HCT116 (cell line): Measurements from ENCODE around the gene FSHR. TPM values are rescaled to one million over a fixed set of nuclear protein-coding genes. Genes with fewer than 3 reads are reported as not detected.

Source experiments
- ATAC-seq: fragments of 200-7000 bp; cut with Tn5 transposase; 2 replicates; pipeline ENCODE4 v1.9.1; 2020; ENCODE audit warnings: mild to moderate bottlenecking, moderate library complexity
- BruUV-seq: library from RNA; stranded (reverse); fragments of 400-500 nt; replicated peaks from 2 replicates; lab custom pipeline; 2021; lab: Mats Ljungman, UMichigan
- CTCF ChIA-PET: fragments of 300-600 bp; sonication (Branson Sonifier 250); formaldehyde crosslinking; loops from one replicate; lab custom pipeline; 2021; ENCODE audit warnings: antibody characterized with exemption; lab: Charles Lee
- POLR2A ChIA-PET: fragments of 300-600, 350-600 bp; sonication (Branson Sonifier 250); formaldehyde crosslinking; loops from one replicate; lab custom pipeline; 2021; ENCODE audit warnings: antibody characterized with exemption; lab: Charles Lee
- RAD21 ChIA-PET, 2 experiments: fragments of 300-600 bp; sonication (Branson Sonifier 250); formaldehyde crosslinking; loops; one replicate each; lab custom pipeline; 2023; ENCODE audit warnings: low total read pairs in 2 of 2; ENCODE audit not compliant: uncharacterized antibody in 2 of 2, unreplicated experiment in 2 of 2, low non-redundant PET in 1 of 2; lab: Charles Lee
- DNase-seq: peaks from one replicate; pipeline ENCODE4 v3.0.0-alpha.2; 2010; ENCODE audit warnings: low read depth, low spot score
- H2AFZ ChIP-seq: fragments of 200-600 bp; shearing (Covaris generic), sonication (generic); 2 replicates; pipeline ENCODE4 v1.6.1; 2017; ENCODE audit warnings: low read depth, mixed run types, mixed read lengths, antibody characterized with exemption, low read length; ENCODE audit not compliant: poor library complexity, severe bottlenecking
- H3K27ac ChIP-seq: 2 replicates; pipeline ENCODE4 v1.5.1; 2012; ENCODE audit warnings: low read depth, low read length
- H3K27me3 ChIP-seq: fragments of 200-600 bp; sonication (generic); 2 replicates; pipeline ENCODE4 v1.6.1; 2016; ENCODE audit warnings: mixed run types, low read length, mixed read lengths; ENCODE audit not compliant: insufficient read depth
- H3K36me3 ChIP-seq, 2 experiments: fragments of 200-500 bp in 1 of 2; fragments of 200-600 bp in 1 of 2; sonication (Bioruptor generic) in 1 of 2; sonication (generic) in 1 of 2; 2 replicates each; pipeline versions ENCODE4 v1.5.1 to v1.6.1; 2014 to 2016; ENCODE audit warnings: low read length in 2 of 2, inconsistent platforms in 1 of 2, mixed read lengths in 1 of 2, mixed run types in 1 of 2; ENCODE audit not compliant: insufficient read depth in 2 of 2, control insufficient read depth in 1 of 2
- H3K4me1 ChIP-seq, 2 experiments: fragments of 200-600 bp in 1 of 2; sonication (generic) in 1 of 2; 2 replicates each; pipeline versions ENCODE4 v1.5.1 to v1.6.1; 2012 to 2017; ENCODE audit warnings: low read length in 2 of 2, inconsistent platforms in 1 of 2, mild to moderate bottlenecking in 1 of 2, mixed read lengths in 1 of 2, mixed run types in 1 of 2, moderate library complexity in 1 of 2; ENCODE audit not compliant: insufficient read depth in 2 of 2, control insufficient read depth in 1 of 2
- H3K4me2 ChIP-seq: fragments of 200-600 bp; sonication (generic); 2 replicates; pipeline ENCODE4 v1.6.1; 2017; ENCODE audit warnings: mixed run types, low read length, mixed read lengths
- H3K4me3 ChIP-seq, 2 experiments: fragments of 200-600 bp in 1 of 2; sonication (generic) in 1 of 2; replicated peaks in 1 of 2; 2 replicates each; pipeline ENCODE4 v1.5.1; 2011 to 2016; ENCODE audit warnings: low read length in 2 of 2, control low read depth in 1 of 2, low read depth in 1 of 2, mild to moderate bottlenecking in 1 of 2, mixed read lengths in 1 of 2, mixed run types in 1 of 2
- H3K79me2 ChIP-seq: fragments of 200-600 bp; sonication (generic); 2 replicates; pipeline ENCODE4 v1.6.1; 2017; ENCODE audit warnings: mild to moderate bottlenecking, mixed run types, low read length, moderate library complexity, mixed read lengths; ENCODE audit not compliant: insufficient read depth
- H3K9ac ChIP-seq: fragments of 200-600 bp; sonication (generic); 2 replicates; pipeline ENCODE4 v1.6.1; 2016; ENCODE audit warnings: low read length, mixed read lengths
- H3K9me2 ChIP-seq: fragments of 200-600 bp; sonication (generic), shearing (Covaris generic); 2 replicates; pipeline ENCODE4 v1.6.1; 2017; ENCODE audit warnings: mixed run types, mild to moderate bottlenecking, moderate library complexity; ENCODE audit not compliant: insufficient read depth
- H3K9me3 ChIP-seq, 2 experiments: fragments of 200-500 bp in 1 of 2; fragments of 200-600 bp in 1 of 2; sonication (Bioruptor generic) in 1 of 2; sonication (generic) in 1 of 2; 2 replicates each; pipeline ENCODE4 v1.6.1; 2014 to 2017; ENCODE audit warnings: low read length in 2 of 2, mixed read lengths in 2 of 2, inconsistent platforms in 1 of 2, low read depth in 1 of 2, mild to moderate bottlenecking in 1 of 2, mixed run types in 1 of 2, moderate library complexity in 1 of 2; ENCODE audit not compliant: control insufficient read depth in 1 of 2, insufficient read depth in 1 of 2
- H4K20me1 ChIP-seq: fragments of 200-600 bp; sonication (generic), shearing (Covaris generic); 2 replicates; pipeline ENCODE4 v1.6.1; 2017; ENCODE audit warnings: mixed run types, mild to moderate bottlenecking, moderate library complexity; ENCODE audit not compliant: insufficient read depth
- ATF3 ChIP-seq: IDR thresholded peaks from 2 replicates; pipeline ENCODE4 v1.6.1; 2012
- CBX3 ChIP-seq: IDR thresholded peaks from 2 replicates; pipeline ENCODE4 v1.6.1; 2012; ENCODE audit warnings: low read depth
- CEBPB ChIP-seq: IDR thresholded peaks from 2 replicates; pipeline ENCODE4 v1.6.1; 2012; ENCODE audit warnings: low read depth
- EGR1 ChIP-seq: IDR thresholded peaks from 2 replicates; pipeline ENCODE4 v1.6.1; 2012; ENCODE audit warnings: low read depth
- EZH2 ChIP-seq: fragments of 200-600 bp; sonication (generic); IDR thresholded peaks from 2 replicates; pipeline ENCODE4 v1.6.1; 2017; ENCODE audit warnings: antibody characterized with exemption, mixed run types
- EZH2phosphoT487 ChIP-seq: fragments of 200-600 bp; IDR thresholded peaks from 2 replicates; pipeline ENCODE4 v1.6.1; 2018; ENCODE audit warnings: antibody characterized with exemption, borderline replicate concordance
- FOSL1 ChIP-seq: IDR thresholded peaks from 2 replicates; pipeline ENCODE4 v1.6.1; 2012; ENCODE audit warnings: low read depth
- JUND ChIP-seq: IDR thresholded peaks from 2 replicates; pipeline ENCODE4 v1.6.1; 2012
- TCF7L2 ChIP-seq: IDR thresholded peaks from 2 replicates; pipeline ENCODE4 v1.7.0; 2011; ENCODE audit warnings: borderline replicate concordance, inconsistent platforms; ENCODE audit not compliant: insufficient read depth, insufficient read length; ENCODE audit errors: extremely low read depth
- YY1 ChIP-seq: IDR thresholded peaks from 2 replicates; pipeline ENCODE4 v1.6.1; 2011; ENCODE audit warnings: low read length, low read depth, moderate library complexity, mild to moderate bottlenecking; ENCODE audit not compliant: insufficient replicate concordance; ENCODE audit errors: extremely low read depth
- ZNF274 ChIP-seq: fragments of 200-500 bp; sonication (Bioruptor generic); IDR thresholded peaks from 2 replicates; pipeline ENCODE4 v1.6.1; 2014; ENCODE audit warnings: mild to moderate bottlenecking, low read depth, low read length, inconsistent platforms
- intact Hi-C: fragments of 100-400 bp; cut with micrococcal nuclease; formaldehyde crosslinking; loops from 2 replicates; pipeline ENCODE4 v1.10.0; 2022
- total RNA-seq: library from RNA; stranded (reverse); gene quantifications from one replicate; pipeline ENCODE4 v1.2.1, GENCODE V29; 2021; ENCODE audit not compliant: unreplicated experiment
- TF ChIP-seq, protein P1 (sequence below): IDR thresholded peaks from 2 replicates; pipeline ENCODE4 v1.6.1; 2012; ENCODE audit warnings: low read depth
- TF ChIP-seq, protein P2 (sequence below): IDR thresholded peaks from 2 replicates; pipeline ENCODE4 v1.6.1; 2011; ENCODE audit warnings: mild to moderate bottlenecking, low read length, moderate library complexity; ENCODE audit not compliant: insufficient replicate concordance; ENCODE audit errors: extremely low read depth

Gene FSHR
- total RNA-seq, 1 experiment from 2014 or later: not detected

- Histone ChIP-seq H3K9ac (no peak overlapping the region), H3K9me3 (no peaks in the 10 kb centered on the region), H4K20me1 (no peaks in the 10 kb centered on the region), H3K27me3 (peaks cover 3% of the 10 kb centered on the region; the same call in 1 of the 2 replicates), H3K79me2 (no peaks in the 10 kb centered on the region), H3K4me3 (no peak overlapping the region), H3K27ac (no peak overlapping the region), H2AFZ (no peak overlapping the region), H3K9me2 (no peaks in the 10 kb centered on the region), H3K4me2 (no peak overlapping the region), H3K4me1 (no peaks in the 10 kb centered on the region), H3K36me3 (no peaks in the 10 kb centered on the region)
- intact Hi-C loops: no loop called here
- POLR2A ChIA-PET: no interaction called here
- CTCF ChIA-PET: no interaction called here
- no peak for ATAC-seq
- TF ChIP-seq CBX3 (no peak), EZH2 (no peak), ATF3 (no peak)
- TF ChIP-seq, protein P1, sequence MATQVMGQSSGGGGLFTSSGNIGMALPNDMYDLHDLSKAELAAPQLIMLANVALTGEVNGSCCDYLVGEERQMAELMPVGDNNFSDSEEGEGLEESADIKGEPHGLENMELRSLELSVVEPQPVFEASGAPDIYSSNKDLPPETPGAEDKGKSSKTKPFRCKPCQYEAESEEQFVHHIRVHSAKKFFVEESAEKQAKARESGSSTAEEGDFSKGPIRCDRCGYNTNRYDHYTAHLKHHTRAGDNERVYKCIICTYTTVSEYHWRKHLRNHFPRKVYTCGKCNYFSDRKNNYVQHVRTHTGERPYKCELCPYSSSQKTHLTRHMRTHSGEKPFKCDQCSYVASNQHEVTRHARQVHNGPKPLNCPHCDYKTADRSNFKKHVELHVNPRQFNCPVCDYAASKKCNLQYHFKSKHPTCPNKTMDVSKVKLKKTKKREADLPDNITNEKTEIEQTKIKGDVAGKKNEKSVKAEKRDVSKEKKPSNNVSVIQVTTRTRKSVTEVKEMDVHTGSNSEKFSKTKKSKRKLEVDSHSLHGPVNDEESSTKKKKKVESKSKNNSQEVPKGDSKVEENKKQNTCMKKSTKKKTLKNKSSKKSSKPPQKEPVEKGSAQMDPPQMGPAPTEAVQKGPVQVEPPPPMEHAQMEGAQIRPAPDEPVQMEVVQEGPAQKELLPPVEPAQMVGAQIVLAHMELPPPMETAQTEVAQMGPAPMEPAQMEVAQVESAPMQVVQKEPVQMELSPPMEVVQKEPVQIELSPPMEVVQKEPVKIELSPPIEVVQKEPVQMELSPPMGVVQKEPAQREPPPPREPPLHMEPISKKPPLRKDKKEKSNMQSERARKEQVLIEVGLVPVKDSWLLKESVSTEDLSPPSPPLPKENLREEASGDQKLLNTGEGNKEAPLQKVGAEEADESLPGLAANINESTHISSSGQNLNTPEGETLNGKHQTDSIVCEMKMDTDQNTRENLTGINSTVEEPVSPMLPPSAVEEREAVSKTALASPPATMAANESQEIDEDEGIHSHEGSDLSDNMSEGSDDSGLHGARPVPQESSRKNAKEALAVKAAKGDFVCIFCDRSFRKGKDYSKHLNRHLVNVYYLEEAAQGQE: no peak
- BruUV-seq: no TSS peak
- RAD21 ChIA-PET: no interaction called here
- DNase-seq: no peak
These were observed 200.0 kb downstream of the FSHR start for GRCh38 chr2:48954311-48954710.

- POLR2A ChIA-PET: no interaction called here
- intact Hi-C loops: no loop called here
These were observed 201.7 kb downstream of the FSHR start for GRCh38 chr2:48952614-48953013.

More at GRCh38 chr2:48952614-48953013, 201.7 kb downstream of the FSHR start:
- no peak for ATAC-seq
- H3K4me1 ChIP-seq: no peaks in the 10 kb centered on the region
- CTCF ChIA-PET: no interaction called here
- H2AFZ ChIP-seq: no peak overlapping the region
- no peaks in the 10 kb centered on the region for H3K9me3 ChIP-seq
- 0 out of 2 replicates have a peak, but pooled peaks cover 6% of the 10 kb centered on the region for H3K27me3 ChIP-seq
- no peak for TF ChIP-seq FOSL1
- no peak for TF ChIP-seq CEBPB
- TF ChIP-seq, protein P2, sequence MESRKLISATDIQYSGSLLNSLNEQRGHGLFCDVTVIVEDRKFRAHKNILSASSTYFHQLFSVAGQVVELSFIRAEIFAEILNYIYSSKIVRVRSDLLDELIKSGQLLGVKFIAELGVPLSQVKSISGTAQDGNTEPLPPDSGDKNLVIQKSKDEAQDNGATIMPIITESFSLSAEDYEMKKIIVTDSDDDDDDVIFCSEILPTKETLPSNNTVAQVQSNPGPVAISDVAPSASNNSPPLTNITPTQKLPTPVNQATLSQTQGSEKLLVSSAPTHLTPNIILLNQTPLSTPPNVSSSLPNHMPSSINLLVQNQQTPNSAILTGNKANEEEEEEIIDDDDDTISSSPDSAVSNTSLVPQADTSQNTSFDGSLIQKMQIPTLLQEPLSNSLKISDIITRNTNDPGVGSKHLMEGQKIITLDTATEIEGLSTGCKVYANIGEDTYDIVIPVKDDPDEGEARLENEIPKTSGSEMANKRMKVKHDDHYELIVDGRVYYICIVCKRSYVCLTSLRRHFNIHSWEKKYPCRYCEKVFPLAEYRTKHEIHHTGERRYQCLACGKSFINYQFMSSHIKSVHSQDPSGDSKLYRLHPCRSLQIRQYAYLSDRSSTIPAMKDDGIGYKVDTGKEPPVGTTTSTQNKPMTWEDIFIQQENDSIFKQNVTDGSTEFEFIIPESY: no peak
- no peak for TF ChIP-seq EGR1
- TF ChIP-seq ZNF274: no peak
- no peak for TF ChIP-seq JUND
- no peak for TF ChIP-seq TCF7L2
- TF ChIP-seq YY1: no peak
- TF ChIP-seq EZH2phosphoT487: no peak
- no peaks in the 10 kb centered on the region for H3K9me2 ChIP-seq
- H3K9ac ChIP-seq: no peak overlapping the region
- H3K27ac ChIP-seq: no peak overlapping the region
- no peak for DNase-seq
- H3K79me2 ChIP-seq: no peaks in the 10 kb centered on the region
- no peaks in the 10 kb centered on the region for H3K36me3 ChIP-seq
- BruUV-seq: no TSS peak
- no peak overlapping the region for H3K4me3 ChIP-seq
- no peaks in the 10 kb centered on the region for H4K20me1 ChIP-seq
- no peak overlapping the region for H3K4me2 ChIP-seq
- RAD21 ChIA-PET: no interaction called here
